HG02642 (cell line): Measurements from ENCODE around the gene GMDS.

ENCODE experiments used
- ATAC-seq: cut with Tn5 transposase; IDR thresholded peaks from one replicate; pipeline ENCODE4 v1.9.1; 2021; ENCODE audit warnings: mild to moderate bottlenecking; ENCODE audit not compliant: unreplicated experiment, poor library complexity

Gene GMDS

DNA sequence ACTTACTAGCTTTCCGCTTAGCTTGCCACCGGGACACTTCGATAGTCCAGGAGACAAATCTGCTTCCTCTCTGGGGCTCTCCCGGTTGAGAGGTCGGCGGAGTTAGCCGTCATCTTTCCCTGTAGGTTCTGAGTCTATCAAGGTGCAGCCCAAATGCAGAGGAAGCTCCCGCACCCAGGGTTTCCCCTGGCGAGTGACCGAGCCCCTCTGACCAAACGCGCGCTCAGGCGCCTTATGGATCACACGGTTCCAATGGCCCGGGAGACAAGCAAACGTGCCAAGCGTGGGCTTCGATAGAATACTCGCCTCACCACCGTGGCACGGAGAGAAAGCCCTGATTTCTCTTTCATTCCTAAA lies 651.5 kb downstream of the GMDS start:
- ATAC-seq: no peak

DNA sequence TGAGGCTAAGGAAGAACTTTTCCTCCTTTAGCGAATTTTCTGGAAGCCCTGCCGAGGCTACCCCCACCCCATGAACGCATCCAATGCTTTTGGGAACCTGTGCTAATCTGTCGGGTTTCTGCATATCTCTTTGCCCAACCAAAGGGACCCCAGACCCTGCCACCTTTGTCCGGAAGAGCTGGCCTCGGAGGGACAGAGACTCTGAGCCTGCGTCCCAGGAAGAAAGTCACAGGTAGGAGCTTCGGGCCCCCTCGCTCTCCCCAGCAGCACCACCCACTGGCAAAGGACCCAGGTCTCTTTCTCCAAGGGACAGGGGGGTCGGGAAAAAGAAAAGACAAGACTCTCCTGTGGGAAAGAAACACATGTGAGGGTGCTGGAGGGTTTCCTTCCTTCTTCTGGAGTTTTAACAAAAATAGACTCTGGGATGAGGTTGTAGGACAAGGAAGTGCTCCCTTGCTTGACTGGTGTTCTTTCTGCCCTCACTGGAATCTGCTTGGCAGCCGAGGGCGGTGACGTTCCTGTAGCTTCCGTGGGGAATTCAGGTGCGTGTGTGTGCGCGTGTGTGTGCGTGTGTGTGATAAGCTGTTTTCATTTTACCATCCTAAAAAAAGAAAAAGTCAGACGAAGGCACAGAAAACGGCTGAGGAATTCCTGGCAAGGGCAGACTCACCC lies 652.0 kb downstream of the GMDS start:
- ATAC-seq: no peak

DNA sequence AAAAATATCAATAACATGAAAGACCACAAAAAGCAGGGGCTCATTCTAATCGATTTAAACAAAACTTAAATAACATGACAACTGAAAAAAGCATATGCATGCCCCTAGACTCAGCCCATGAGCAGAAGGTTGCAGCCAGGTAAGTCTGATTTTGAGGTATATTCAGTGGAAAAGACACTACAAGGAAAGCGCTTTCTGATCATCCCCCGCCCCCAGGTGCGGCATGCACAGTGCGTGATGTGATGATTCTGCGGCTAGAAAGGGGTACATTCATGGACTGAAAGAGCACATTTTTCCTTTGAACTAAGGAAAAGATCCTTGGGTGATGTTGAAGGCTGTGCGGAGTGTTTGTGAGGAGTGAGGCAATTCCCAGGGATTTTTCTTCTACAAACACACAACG lies 652.6 kb downstream of the GMDS start:
- no peak for ATAC-seq

DNA sequence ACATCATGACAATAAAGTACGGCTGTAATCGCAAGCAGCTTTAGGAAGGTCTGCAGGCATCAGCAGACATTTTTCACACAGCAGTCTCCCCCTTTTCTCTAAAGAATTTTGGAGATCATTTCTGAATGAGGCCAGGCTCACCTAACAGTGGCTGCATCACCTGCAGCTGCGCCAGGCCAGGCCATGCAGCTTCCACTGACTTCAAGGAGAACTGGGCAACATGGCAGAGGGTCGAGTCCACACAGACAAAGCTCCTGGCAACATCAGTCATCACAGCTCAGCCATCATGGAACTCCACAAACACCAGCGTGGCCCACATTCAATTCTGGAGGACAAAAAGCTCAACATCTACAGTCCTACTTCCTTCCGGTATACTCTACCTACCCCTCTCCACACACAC lies 653.5 kb downstream of the GMDS start:
- no peak for ATAC-seq

DNA sequence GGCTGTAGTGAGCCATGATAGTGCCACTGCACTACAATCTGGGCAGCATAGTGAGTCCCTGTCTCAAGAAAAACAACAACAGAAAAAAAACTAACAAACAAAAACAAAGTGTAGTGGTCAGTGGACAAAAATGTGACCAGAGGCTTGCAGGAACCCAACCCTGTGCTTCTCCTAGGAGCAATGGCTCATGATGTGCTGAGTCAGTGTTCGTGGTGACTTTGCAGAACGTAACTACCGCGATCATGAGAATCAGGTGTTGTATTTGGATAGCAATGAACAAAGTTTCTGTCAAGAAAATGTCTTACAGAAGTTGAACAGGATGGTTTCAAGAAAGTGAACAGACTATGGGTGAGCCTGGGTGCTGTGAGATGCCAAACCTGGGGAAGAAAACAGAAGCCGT lies 654.2 kb downstream of the GMDS start:
- no peak for ATAC-seq

DNA sequence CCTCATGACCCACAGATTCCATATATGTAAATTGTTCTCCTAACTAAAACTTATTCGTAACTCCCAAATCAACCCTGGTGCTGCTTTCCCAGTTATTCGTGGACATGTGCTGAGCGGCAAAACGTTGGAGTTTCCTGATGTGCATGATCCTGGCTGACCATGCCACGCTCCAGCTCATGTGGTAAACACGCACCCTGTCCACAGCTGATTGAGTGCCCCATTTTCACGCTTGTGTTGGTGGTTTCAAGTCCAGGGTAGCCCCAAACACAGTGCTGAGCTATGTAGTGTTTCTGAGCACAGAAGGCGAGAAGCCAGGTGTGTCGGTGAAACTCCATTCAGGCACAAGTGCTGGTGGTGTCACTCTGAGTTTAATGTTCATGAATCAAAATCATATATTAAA lies 654.8 kb downstream of the GMDS start:
- no peak for ATAC-seq

DNA sequence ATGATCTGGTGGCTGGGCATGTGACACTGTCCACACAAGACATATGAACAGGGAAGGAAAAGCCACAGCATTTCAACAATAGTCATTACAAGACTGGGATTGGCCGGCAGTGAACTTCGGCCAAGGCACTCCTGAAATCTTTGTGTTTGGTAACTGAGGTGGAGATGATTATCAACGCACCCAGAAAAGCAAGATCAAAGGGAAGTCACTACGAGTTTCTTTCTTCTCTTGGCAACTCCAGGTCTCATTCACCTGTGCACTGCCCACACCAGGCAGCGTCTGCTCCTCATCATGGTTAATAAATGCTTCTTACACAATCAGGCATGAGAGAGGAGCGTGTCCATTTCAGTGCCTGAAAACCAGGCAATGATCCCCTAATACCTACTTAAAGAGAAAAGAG lies 656.2 kb downstream of the GMDS start:
- ATAC-seq: no peak

DNA sequence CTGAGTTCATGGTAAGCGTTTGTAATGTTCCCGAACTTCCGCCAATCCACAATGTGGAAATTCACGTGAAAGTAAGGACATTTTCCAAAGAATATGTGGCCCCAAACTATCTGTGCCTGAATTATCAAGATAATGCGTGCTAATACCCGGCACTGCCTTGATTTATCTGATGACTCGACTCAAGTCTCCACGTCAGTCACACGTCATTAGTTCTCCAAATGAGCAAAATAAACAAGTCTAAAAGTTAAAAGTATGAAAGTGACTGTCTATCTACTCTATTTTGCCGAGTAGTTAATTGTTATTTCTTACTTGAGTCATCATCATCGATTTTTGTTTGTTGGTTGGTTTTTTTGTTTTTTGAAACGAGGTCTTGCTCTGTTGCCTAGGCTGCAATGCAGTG lies 657.4 kb downstream of the GMDS start:
- ATAC-seq: no peak

DNA sequence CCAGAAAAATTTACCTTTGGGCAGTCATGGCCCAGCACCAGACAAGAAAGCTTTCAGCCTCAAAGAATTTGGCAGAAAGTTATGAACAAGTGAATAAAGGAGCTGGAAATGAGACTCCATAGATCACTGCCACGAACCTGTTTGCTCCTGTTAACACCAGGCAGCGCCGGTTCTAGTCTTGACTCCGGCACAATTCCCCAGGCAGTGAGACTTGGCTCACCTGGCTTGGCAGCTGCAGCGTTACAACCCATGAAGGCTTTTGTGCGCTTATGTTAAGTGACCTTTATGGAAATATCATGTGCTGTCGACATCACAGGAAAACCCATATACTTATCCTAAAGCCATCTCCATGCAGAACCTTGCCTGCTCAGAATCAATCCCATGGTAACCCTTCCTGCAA lies 657.9 kb downstream of the GMDS start:
- ATAC-seq: no peak

DNA sequence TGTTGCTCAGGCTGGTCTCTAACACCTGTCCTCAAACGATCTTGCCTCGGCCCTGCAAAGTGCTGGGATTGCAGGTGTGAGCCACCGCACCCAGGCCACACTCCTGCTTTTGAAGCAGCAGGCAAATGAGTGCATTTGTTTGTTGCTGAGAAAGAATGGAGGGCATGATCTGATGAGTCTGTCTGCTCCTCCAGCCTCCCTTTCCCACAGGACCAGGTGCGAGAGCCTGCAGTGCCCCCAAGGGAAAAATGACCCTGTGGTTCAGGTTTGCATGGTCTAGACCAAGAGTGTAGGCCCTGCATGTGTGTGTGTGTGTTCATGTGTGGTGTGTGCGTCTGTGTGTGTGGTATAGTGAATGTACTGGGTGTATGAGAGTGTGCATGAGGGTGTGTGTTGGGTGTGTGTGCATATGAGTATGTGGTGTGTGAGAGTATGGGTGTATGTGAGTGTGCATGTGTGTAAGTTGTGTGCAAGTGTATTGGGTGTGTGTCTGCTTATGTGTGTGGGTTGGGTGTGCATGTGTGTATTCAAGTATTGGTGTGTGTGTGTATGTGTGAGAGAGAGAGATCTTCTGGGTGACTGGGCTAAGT lies 658.4 kb downstream of the GMDS start:
- ATAC-seq: no peak

DNA sequence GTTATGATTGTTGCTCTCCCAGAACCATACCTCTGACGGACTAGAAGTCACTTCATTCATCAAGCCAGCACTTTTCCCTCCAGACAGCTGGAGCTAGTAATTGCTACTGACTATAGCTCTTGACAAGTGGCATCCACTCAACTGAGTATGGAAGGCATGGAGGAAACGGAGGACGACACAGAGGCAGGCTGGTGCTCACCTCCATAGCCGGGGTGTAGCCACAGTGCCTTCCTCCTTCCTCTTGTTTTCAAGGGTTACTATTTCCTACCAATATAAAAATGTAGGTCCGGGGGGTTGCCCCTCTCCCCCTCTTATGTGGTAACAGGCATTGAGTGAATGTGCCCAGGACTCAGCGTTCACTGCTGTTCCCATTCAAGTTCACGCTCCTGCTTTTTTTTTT lies 659.1 kb downstream of the GMDS start:
- no peak for ATAC-seq

DNA sequence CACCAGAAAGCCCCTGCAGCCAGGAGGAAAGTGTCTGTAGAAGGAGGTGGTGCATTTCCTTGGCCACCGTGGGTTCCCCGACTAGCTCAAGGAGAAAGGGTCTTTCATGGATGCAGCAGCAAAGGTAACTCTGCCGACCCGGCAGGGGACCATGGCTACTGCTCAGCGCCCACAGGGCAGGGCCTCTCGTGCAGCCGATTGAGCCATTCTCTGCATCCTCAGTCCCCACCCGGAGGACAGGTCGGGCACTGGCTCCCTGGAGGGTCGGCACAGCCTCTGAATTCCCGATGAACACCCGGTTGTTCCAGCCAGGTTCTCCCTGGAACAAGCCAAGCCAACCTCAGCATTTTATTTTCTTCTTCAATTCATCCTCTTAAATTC lies 659.7 kb downstream of the GMDS start:
- ATAC-seq: no peak

DNA sequence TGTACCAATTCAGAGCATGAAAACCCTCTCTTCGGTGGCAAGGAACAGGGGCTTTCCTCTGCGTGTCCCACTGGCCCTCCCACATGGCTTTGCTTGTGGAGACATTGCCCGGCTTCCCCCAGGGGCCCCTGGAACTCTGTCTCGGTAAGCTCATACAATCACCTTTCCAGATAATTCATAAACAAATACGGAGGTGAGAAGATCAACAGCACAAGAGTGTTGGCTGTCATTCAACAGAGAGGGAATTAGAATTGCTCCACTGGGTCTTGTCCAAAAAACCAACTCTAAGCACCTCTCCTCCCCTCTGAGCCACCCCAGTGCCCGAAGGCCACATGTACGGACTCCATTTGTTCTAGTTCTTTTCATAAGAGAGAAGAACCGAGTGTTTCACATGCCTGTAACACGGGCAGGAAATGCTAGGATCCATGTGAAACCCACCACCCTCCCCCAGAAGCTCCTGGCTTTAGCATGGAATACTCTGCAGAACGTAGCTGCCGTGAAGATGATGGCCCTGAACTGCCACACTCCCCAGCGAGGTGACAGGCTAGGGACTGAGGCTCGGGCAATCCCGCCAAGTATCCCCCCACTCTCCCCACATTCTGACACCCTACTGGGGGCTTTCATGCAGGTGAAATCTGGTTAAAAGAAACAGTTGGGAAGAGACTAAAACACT lies 660.3 kb downstream of the GMDS start:
- no peak for ATAC-seq

DNA sequence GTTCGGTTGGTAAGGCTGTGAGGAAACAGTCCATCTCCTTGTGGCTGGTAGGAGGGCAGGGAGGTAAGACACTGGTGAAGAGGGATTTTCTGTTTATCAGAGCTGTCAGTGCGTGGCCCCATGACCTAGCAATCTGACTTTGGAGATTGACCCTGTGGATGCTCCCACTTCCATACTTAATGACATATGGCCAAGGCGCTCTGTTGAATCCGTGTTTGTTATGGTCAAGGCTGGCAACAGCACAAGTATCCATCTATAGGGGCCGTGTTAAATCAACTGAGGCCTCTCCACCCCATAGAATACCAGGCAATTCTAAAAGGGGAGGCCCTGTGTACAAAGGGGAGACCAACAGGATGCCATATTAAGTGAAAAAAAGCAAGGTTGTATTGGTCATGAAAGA lies 661.3 kb downstream of the GMDS start:
- no peak for ATAC-seq

DNA sequence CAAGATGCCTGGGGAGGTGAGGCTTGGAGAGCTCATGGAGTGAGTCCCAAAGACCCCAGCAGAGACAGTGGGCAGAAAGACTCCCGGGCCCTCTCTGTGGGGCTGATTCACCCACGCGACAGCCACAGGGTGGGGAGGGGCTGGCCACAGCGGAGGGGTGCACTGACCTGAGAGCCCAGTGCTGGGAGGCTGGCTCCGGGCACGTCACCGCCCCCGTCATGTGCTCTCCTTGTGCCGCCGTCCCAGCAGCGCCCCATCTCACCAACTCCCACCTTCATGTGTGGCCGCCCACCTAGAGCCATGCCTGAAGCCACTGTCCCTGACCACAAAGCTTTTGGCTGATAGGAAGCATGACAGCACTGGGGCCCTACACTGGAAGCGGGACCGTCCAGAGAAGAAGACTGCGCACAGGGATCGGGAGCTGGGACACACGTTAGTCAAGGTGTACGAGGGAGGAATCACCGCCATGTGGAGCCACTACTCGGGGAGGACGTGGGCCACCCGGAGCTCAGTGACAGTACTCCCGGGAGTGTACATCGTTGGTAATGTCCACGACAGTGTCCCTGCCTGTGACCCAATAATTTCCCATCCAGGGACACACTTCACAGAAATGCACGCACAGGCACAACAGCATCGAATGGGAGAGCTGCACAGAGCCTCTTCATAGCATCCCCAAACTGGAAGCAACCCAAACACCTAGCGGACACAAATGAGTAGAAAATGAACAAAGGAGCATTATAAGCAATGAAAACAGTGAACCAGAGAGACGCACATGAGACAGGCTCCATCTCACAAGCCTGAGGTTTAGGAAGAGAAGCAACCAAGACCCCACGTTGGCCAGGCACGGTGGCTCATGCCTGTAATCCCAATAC lies 664.0 kb downstream of the GMDS start:
- no peak for ATAC-seq

DNA sequence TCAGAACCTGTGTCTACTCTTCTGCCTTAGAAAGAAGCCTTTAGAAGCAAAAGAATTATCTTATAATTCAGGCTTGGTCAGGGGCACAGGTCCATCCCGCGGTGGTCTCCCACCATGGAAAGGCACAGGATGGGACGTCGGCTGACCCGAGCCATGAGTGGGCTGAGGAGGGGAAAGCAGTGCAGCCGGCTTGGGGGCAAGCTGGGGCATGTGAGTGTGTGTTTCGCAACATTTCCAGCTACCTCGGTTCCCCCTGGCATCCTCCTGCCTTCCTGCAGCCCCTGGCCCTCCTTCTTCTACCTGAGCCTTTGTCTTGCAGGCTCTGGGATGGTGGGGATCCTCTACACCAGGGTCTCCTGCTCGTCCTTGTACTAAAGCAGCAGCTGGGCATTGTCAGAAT lies 664.8 kb downstream of the GMDS start:
- ATAC-seq: no peak

DNA sequence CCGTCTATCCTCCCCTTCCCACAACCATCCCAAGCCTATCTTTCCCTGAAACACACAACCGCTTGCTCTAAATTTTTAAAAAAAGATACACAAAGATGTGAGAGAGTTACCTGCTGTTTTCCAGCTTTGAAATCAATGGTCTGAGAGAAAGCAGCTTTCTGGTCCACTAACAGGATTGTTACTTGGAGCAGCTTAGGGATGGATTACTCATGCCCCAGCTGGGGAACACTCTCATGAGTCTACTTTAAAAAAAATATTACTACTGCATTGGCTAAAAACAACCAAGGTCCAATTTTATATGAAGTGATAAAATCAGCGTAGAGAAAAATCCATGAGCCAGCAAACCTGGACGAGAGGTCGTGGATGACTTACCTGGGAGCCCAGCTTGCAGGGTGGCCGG lies 665.3 kb downstream of the GMDS start:
- no peak for ATAC-seq

DNA sequence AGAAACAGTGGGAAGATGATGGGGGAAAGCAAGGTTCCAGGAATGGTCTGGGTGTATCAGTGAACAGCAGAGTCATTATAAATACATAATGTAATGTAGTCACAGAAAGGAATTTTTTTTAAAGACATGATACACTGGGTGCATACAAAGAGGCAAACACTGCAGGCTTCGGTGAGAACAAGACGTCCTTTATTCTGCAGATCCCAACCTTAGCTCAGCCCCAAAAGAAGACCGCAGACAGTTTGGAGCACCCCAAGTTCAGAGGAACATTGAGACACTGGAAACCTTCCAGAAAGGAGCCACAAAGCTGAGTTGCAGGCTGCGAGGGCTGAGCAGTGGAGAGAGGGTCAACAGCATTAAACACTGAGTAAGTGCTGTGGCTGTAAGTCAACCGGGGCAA lies 666.3 kb downstream of the GMDS start:
- no peak for ATAC-seq

DNA sequence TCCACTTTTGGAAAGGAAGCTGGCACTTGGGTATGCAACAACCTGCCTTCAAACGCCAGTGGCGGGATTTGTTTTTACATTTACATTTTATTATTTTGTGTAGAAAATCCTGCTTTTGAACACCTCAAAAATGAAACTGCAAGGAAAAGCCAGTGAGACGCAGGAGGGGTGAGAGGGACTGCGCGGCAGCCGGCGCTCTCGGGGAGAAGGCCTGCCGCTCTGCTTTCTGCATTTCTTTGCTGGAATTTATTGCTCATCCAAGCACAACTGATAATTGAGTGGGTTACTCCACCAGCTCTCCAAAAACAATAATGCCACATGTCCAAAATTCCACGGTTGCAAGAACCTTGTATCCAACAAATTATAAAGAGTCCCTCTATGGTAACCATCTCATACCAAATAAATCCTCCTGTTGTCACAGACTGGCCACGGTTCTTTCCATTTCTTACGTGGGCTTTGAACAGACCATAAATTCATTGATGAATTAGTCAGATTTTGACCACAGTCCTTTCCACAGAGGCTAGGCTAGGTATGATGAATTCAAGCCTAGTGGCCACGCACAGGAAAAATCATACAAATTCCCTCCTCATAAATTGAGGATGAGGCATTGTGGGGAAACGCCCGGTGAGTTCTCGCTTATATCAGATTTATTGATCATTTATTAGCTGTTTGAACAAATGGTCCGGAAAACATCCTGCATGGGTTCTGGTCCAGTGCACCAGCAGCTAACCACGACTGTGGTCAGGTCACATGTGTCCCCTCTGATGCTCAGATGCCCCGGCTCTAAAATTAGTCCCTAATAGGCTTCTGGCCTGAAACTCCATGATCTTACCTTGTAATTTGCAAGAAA lies 667.3 kb downstream of the GMDS start:
- ATAC-seq: no peak

DNA sequence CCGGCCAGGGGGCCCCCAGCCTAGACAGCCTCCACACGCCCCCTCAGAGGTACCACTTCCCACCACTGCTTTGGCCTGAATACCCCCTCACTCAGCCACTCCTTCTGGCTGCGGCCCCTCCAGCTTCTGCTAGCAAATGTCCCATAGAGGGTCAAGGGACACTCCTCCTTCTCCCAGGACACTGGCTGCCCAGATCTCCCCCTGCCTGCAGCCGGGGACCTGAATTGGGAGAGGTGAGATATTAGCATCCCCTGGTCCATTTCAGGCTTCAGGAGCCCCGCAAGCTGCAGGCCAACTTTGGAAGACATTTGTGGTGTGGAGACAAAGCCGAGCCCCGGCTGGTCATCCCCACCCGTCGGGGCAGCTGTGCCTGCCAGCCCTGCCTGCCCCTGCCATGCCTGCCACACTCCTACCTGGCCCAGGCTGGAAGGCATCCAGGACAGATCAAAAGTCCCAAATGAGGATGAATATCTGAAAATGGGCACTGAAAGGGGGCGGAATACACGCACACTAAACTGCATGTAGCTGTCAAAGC lies 668.2 kb downstream of the GMDS start:
- ATAC-seq: no peak
